Left renal pelvis (tissue), 4 donors: ENCODE measurements around the gene SLC24A1. TPM values are rescaled to one million over a fixed set of nuclear protein-coding genes. Genes with fewer than 3 reads are reported as not detected.

Experiments
- polyA plus RNA-seq, 4 donors: library from polyadenylated mRNA; unstranded; fragments of 120-200 nt; gene quantifications; one replicate each; pipeline ENCODE4 v1.2.1, GENCODE V29; 2013; ENCODE audit not compliant: insufficient read length in 4 of 4

The SLC24A1 gene
- polyA plus RNA-seq, 4 donors, result 15.2 to 28.3 (median 20.5) TPM

Other genes starting within 250 kb of the SLC24A1 start
- 10 to 100 TPM in 1 of 4 donors, 1 to 10 TPM in 3; 4.1 to 11.9 (median 7.3) TPM for gene IGDCC3, start 243.9 kb upstream of the SLC24A1 start, polyA plus RNA-seq
- gene IGDCC4, start 199.0 kb upstream of the SLC24A1 start, polyA plus RNA-seq, result 10 to 100 TPM; 12.5 to 16.6 (median 14.4) TPM
- 10 to 100 TPM; 22.9 to 30.0 (median 25.9) TPM for gene DPP8, start 104.2 kb upstream of the SLC24A1 start, polyA plus RNA-seq
- 100 to 1,000 TPM; 109 to 193 (median 175) TPM for gene HACD3, start 91.5 kb upstream of the SLC24A1 start, polyA plus RNA-seq
- gene INTS14, start 10.8 kb upstream of the SLC24A1 start, polyA plus RNA-seq, result 10 to 100 TPM; 36.2 to 55.9 (median 48.2) TPM
- 10 to 100 TPM; 17.1 to 20.8 (median 17.7) TPM for gene DENND4A, start 170.4 kb downstream of the SLC24A1 start, polyA plus RNA-seq
- 100 to 1,000 TPM; 244 to 340 (median 286) TPM for gene RAB11A, start 247.6 kb downstream of the SLC24A1 start, polyA plus RNA-seq